ENCODE data around the gene KCNG4.
"Not testable (repeated sequence)": the region's sequence is repeated elsewhere in the genome, so short reads cannot be mapped to it uniquely, and the experiment has no call there.

KCNG4 gene

GRCh38 chr16:84204551-84204950 is 35.3 kb downstream of the KCNG4 start:
- not testable (repeated sequence) for DNase-seq

GRCh38 chr16:84199861-84200260 is 40.0 kb downstream of the KCNG4 start:
- DNase-seq = no peak

- no peak for DNase-seq
Observed at GRCh38 chr16:84199097-84199496, 40.7 kb downstream of the KCNG4 start.

GRCh38 chr16:84198401-84198800 is 41.4 kb downstream of the KCNG4 start:
- DNase-seq = no peak

- DNase-seq = no peak
Observed at GRCh38 chr16:84197466-84198128, 42.2 kb downstream of the KCNG4 start.

- no peak for DNase-seq
Observed at GRCh38 chr16:84196727-84197394, 43.0 kb downstream of the KCNG4 start.

- no peak for DNase-seq
Observed at GRCh38 chr16:84196101-84196500, 43.7 kb downstream of the KCNG4 start.

GRCh38 chr16:84195201-84196093 is 44.4 kb downstream of the KCNG4 start:
- DNase-seq = no peak

- peak; percentile 49 for DNase-seq
Observed at GRCh38 chr16:84194470-84195200, 45.2 kb downstream of the KCNG4 start.

- no peak for DNase-seq
Observed at GRCh38 chr16:84194018-84194417, 45.8 kb downstream of the KCNG4 start.

- DNase-seq = no peak
Observed at GRCh38 chr16:84193480-84193879, 46.3 kb downstream of the KCNG4 start.

- DNase-seq = no peak
Observed at GRCh38 chr16:84191466-84191865, 48.3 kb downstream of the KCNG4 start.

GRCh38 chr16:84190731-84191388 is 49.0 kb downstream of the KCNG4 start, which contains the start of gene ADAD2:
TSS of gene ADAD2 (plus strand) at chr16:84191157. CDS start at chr16:84191231, 74 bp downstream.
- DNase-seq = no peak

- DNase-seq = peak; percentile 90
Observed at GRCh38 chr16:84186685-84187437, 53.0 kb downstream of the KCNG4 start, which contains the start of gene TAF1C. TSS of gene TAF1C (minus strand) at chr16:84187057. CDS start at chr16:84184988, 2,069 bp downstream.

GRCh38 chr16:84184775-84185174 is 55.0 kb downstream of the KCNG4 start:
- no peak for DNase-seq

- no peak for DNase-seq
Observed at GRCh38 chr16:84183911-84184591, 55.8 kb downstream of the KCNG4 start.

- no peak for DNase-seq
Observed at GRCh38 chr16:84183572-84183875, 56.3 kb downstream of the KCNG4 start.

- DNase-seq = no peak
Observed at GRCh38 chr16:84182680-84183571, 56.9 kb downstream of the KCNG4 start.

- no peak for DNase-seq
Observed at GRCh38 chr16:84182104-84182503, 57.7 kb downstream of the KCNG4 start.
